Erythroblast (primary cell): ENCODE data around the gene TEX101.

Experiments
- DNase-seq, 2 experiments: peaks; one replicate each; lab custom pipeline; 2025; lab: John Stamatoyannopoulos, UW
- GATA1 ChIP-seq: IDR thresholded peaks from 2 replicates; pipeline ENCODE4 v1.6.1; 2011; ENCODE audit warnings: low read depth, mild to moderate bottlenecking, control low read depth, low read length, moderate library complexity
- POLR2A ChIP-seq: IDR thresholded peaks from 2 replicates; pipeline ENCODE4 v1.6.1; 2011; ENCODE audit warnings: mild to moderate bottlenecking, low read length

The TEX101 gene

GRCh38 chr19:43450545-43450997, 35.9 kb downstream of the TEX101 start:
- DNase-seq: no peak
- TF ChIP-seq GATA1 (no peak), POLR2A (no peak)

DNA sequence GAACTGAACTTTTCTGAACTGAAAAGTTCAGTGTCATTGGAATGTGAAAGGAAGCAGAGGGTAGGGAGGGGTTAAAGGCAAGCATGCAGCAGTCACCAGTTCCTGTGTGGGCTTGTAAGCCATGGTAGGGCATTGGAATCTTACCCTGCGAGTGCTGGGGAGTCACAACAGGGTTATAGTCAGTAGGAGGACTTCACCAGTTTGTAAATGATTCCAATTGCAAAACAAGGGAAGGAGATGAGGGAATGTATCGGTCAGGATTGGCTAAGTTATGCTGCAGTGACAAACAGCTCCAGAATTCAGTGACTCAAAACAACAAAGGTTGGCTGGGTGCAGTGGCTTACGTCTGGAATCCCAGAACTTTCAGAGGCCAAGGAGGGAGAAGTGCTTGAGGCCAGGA, 37.9 kb downstream of the TEX101 start:
- no peak for DNase-seq
- TF ChIP-seq GATA1 (no peak), POLR2A (no peak)

DNA sequence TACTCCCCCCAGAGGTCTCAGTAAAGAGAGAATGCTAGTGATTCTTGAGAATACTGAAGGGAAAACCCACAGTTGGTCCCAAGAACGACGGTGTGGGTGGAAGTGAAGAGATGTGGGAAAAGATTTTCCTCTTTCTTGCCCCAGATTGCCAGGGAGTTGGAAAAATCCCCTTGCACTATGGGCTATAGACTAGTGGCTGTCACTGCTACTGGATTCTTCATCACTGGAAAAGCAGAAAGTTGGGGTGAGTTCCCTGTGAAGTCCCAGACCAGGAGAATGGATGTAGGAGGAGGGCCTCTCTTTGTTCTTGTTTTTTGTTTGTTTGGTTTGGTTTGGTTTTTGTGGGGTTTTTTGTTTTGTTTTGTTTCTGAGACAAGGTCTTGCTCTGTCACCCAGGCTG, 39.3 kb downstream of the TEX101 start:
- TF ChIP-seq POLR2A (no peak), GATA1 (no peak)
- DNase-seq: no peak

DNA sequence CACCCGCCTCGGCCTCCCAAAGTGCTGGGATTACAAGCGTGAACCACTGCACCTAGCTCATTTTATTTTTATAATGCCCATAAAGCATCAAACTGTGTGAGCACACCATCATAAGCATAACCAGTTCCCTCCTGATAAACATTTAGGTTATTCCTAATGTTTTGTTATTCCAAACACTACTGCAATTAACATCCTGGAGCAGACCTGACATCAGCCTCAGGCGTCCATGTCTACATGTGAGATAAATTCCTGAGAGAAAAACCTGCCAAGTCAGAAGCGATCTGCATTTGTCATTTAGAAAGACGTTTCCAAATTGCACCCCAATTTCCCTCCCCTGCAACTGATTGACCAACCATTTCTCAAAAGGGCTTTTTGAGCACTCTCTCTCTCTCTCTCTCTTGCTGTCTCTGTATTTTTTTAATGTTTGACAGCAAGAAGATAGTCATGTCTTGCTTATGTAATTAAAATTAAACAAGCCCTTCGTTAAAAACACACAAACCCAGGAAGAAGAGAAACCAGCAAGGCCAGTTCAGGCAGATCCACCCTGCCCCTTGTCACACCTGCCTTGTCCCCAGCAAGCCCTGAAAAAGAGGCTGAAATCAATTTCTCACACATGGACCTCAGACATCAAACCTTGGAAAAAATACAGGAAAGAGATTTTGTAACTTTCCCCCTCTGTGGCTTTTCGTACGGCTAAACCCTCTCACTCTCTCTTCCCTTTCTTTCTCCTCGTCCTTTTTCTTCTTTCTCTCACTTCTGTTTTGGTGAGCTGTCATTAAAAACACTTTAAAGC, 40.8 kb downstream of the TEX101 start:
- DNase-seq: no peak
- no peak for TF ChIP-seq POLR2A
- TF ChIP-seq GATA1: no peak

GRCh38 chr19:43457809-43458208, 43.1 kb downstream of the TEX101 start:
- DNase-seq: no peak
- TF ChIP-seq POLR2A (no peak), GATA1 (no peak)

DNA sequence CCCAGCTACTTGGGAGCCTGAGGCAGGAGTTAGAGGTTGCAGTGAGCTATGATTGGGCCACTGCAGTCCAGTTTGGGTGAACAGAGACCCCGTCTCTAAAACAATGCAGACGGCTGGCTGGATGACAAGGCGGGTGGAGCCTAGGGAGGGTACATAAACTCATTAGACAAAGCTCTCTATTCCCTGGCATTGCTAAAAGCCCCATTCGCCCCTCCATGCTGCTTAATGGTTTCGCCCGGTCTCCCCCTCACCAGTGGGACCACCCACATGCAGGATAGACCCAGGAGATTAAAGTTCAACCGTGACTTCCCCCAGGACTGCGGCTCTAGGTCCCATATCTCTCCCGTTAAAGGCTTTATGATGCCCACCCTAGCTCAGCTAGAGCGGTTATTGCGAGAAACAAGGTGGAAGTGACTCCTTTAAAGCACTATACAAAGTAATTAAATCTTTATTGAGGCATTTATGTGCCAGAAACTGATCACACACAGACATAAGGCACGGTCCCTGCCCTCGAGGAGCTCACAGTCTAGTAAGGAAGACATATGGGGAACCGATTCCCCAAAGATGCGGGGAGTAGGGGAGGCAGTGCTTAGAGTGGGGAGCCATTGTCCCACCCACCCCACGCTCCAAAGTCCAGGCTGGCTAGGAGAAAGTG, 45.8 kb downstream of the TEX101 start:
- DNase-seq: no peak
- no peak for TF ChIP-seq POLR2A

DNA sequence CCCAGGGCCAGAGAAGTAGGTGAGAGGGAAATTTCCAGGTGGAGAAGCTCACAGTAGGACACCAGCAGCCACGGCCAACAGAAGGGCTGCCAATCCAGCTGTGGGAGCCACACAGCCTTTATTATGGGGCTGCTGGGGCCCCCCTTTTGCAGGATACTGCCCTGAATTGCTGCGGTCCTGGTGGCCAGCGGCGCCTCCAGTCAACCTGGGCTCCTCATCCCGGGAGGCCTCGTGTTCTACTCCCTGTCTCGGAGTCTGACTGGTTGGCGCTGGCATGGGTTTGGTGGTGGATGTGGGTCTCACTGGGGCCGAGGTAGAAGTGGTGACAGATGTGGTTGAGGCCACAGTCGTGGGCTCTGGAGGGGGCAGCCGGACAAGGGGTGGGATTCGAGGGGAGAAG, 46.6 kb downstream of the TEX101 start:
- TF ChIP-seq POLR2A (no peak), GATA1 (no peak)
- no peak for DNase-seq

GRCh38 chr19:43462383-43462782, 47.7 kb downstream of the TEX101 start:
- TF ChIP-seq POLR2A (no peak), GATA1 (no peak)

GRCh38 chr19:43462785-43463380, 48.2 kb downstream of the TEX101 start:
- TF ChIP-seq POLR2A (no peak), GATA1 (no peak)
- no peak for DNase-seq

More at GRCh38 chr19:43462383-43462782, 47.7 kb downstream of the TEX101 start:
- DNase-seq: no peak

GRCh38 chr19:43463381-43464133, 48.9 kb downstream of the TEX101 start:
- DNase-seq: peak; percentile 97 to 99
- TF ChIP-seq POLR2A (no peak), GATA1 (no peak)

DNA sequence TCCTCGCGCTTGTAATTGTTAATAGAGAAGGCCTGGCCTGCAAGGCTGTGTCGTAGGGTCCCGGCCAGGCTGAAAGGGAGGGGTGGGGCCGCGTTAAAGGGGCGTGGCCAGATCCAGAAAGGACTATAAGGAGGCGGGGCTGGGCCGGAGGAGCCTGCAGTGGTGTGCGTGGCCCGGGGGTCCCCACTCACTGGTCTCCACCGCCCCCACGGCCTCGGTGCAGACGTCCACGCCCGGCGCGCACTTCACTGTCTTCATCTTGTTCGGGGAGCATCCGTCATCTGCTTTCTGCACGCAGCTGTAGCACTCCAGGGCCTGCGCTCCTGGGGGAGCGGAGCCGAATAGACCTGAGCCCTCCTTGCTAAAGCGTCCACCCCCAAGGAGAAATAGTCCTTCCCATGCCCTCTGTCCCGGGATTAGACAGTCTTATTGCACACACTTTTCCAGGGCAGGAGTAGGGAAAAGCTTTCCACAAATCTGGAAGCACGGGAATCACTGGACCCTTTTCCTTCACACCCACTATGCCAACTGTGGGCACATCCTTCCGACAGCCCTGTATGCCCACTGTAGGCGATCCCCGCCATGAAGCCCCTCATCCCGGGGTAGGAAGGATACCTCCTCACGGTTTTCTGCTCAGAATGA, 49.6 kb downstream of the TEX101 start:
- DNase-seq: peak in 1 of 2 experiments; percentile 88
- TF ChIP-seq POLR2A (no peak), GATA1 (no peak)

DNA sequence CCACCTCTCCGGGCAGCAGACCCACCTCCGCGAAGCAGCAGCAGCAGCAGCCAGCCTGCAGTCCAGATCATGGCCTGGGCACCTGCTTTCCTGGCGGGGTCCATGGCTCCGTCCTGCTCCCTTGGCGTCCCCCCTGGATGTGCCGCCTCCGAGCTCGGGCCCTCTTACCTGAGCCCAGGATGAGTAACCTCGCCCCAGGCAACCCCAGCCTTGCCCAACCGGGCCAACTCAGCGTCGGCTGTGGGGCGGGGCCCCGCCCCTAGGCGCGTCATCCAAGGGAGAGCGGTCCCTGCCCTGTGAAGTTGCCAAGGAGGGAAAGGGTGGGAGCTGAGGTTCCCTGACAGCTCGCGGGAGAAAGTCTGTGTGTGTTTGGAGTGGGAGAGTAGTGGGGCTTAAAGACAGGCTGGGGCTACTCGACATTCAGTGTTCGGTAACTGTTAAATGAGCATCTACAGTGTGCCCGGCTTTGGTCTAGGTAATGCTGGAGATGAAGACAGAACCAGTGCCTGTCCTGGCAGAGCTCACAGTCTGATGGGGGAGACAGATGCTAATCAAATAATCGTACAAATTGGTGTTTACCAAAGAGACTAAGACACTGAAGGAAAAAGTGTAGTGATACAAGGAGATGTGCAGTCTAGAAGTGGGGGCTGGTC, 50.9 kb downstream of the TEX101 start, which contains the start of gene LYPD3:
TSS of gene LYPD3 (minus strand) at position 141 of the 653 bp plus-strand sequence. CDS start at position 104, 37 bp downstream.
- DNase-seq: peak; percentile 34 to 76
- no peak for TF ChIP-seq POLR2A
- TF ChIP-seq GATA1: no peak
